K562 (cell line): ENCODE measurements around the gene MYO15B. TPM values are rescaled to one million over a fixed set of nuclear protein-coding genes. Genes with fewer than 3 reads are reported as not detected.

Source experiments
- ATAC-seq: fragments of 200-7000 bp; cut with Tn5 transposase; 3 replicates; pipeline ENCODE4 v1.9.1; 2020; ENCODE audit warnings: moderate library complexity
- BruUV-seq: library from RNA; stranded (reverse); fragments of 400-500 nt; replicated peaks from 2 replicates; lab custom pipeline; 2021; lab: Mats Ljungman, UMichigan
- CTCF ChIA-PET: fragments of 300-600 bp; formaldehyde crosslinking; extraction: SDS; loops from one replicate; lab custom pipeline; 2021; ENCODE audit warnings: low intra/inter-chr PET ratio; lab: Yijun Ruan, JAX
- POLR2A ChIA-PET: fragments of 300-600, 350-650 bp; sonication (Branson Sonifier 250); formaldehyde crosslinking; extraction: SDS; loops from one replicate; lab custom pipeline; 2021; ENCODE audit warnings: antibody characterized with exemption, inconsistent platforms; lab: Yijun Ruan, JAX
- DNase-seq, 4 experiments: peaks; one replicate each; pipeline versions ENCODE4 v3.0.0 to v3.0.0-alpha.2; 2011 to 2018; ENCODE audit warnings: low spot score in 3 of 4, mixed read lengths in 3 of 4; ENCODE audit errors: extremely low read depth in 1 of 4
- FAIRE-seq: peaks from 2 replicates; lab custom pipeline; 2011; peaks lifted over from hg19 to GRCh38; lab: Jason Lieb, UNC
- H2AFZ ChIP-seq: 2 replicates; pipeline ENCODE4 v1.6.0; 2011; ENCODE audit warnings: low read depth, low read length, control low read depth, inconsistent platforms
- H3K27ac ChIP-seq: fragments of 200-600 bp; 3 replicates; pipeline ENCODE4 v1.8.0; 2011; ENCODE audit warnings: low read depth, mild to moderate bottlenecking, control low read depth, inconsistent platforms, low read length, moderate library complexity, mixed read lengths; ENCODE audit errors: extremely low read depth
- H3K27me3 ChIP-seq, 2 experiments: fragments of 300-600 bp in 1 of 2; 2 replicates in 1 of 2; 3 replicates in 1 of 2; pipeline versions ENCODE4 v1.6.0 to v1.8.0; 2011; ENCODE audit warnings: inconsistent platforms in 2 of 2, low read length in 2 of 2, mild to moderate bottlenecking in 1 of 2, mixed read lengths in 1 of 2, moderate library complexity in 1 of 2; ENCODE audit not compliant: control insufficient read depth in 2 of 2, insufficient read depth in 2 of 2
- H3K36me3 ChIP-seq: fragments of 300-600 bp; 3 replicates; pipeline ENCODE4 v1.8.0; 2011; ENCODE audit warnings: mild to moderate bottlenecking, low read length, inconsistent platforms; ENCODE audit not compliant: control insufficient read depth, insufficient read depth
- H3K4me1 ChIP-seq, 2 experiments: fragments of 200-600 bp in 1 of 2; replicated peaks in 1 of 2; 2 replicates in 1 of 2; 3 replicates in 1 of 2; pipeline versions ENCODE4 v1.5.1 to v1.8.0; 2011; ENCODE audit warnings: inconsistent platforms in 2 of 2, low read length in 2 of 2, mild to moderate bottlenecking in 1 of 2, mixed read lengths in 1 of 2, moderate library complexity in 1 of 2; ENCODE audit not compliant: control insufficient read depth in 2 of 2, insufficient read depth in 2 of 2
- H3K4me2 ChIP-seq: 2 replicates; pipeline ENCODE4 v1.6.1; 2011; ENCODE audit warnings: low read length, control low read depth, inconsistent platforms, mixed read lengths; ENCODE audit not compliant: insufficient read depth
- H3K4me3 ChIP-seq: fragments of 200-600 bp; sonication (generic), shearing (Covaris generic); 2 replicates; pipeline ENCODE4 v1.5.1; 2016; ENCODE audit warnings: control low read depth, inconsistent platforms
- H3K79me2 ChIP-seq: fragments of 200-600 bp; 3 replicates; pipeline ENCODE4 v1.8.0; 2011; ENCODE audit warnings: low read length, inconsistent platforms; ENCODE audit not compliant: control insufficient read depth, insufficient read depth
- H3K9ac ChIP-seq, 2 experiments: 2 replicates each; pipeline versions ENCODE4 v1.6.0 to v1.6.1; 2011; ENCODE audit warnings: low read depth in 2 of 2, low read length in 2 of 2, control low read depth in 1 of 2, inconsistent platforms in 1 of 2, mild to moderate bottlenecking in 1 of 2, mixed read lengths in 1 of 2; ENCODE audit not compliant: insufficient read depth in 1 of 2
- H3K9me1 ChIP-seq: one replicate; pipeline ENCODE4 v1.6.0; 2011; ENCODE audit warnings: inconsistent platforms, mild to moderate bottlenecking, low read length, moderate library complexity; ENCODE audit not compliant: control insufficient read depth, insufficient read depth
- H3K9me3 ChIP-seq: replicated peaks from 2 replicates; pipeline ENCODE4 v1.5.1; 2011; ENCODE audit warnings: low read depth, low read length, inconsistent platforms; ENCODE audit not compliant: control insufficient read depth, insufficient read depth
- H4K20me1 ChIP-seq: replicated peaks from 2 replicates; pipeline ENCODE4 v1.6.1; 2011; ENCODE audit warnings: low read length, inconsistent platforms, mixed read lengths; ENCODE audit not compliant: control insufficient read depth, insufficient read depth
- KAT2B ChIP-seq: IDR thresholded peaks from one replicate; pipeline ENCODE4 v1.6.1; 2012; ENCODE audit warnings: low read depth, mild to moderate bottlenecking, control low read depth, inconsistent platforms, low read length, moderate library complexity
- MCM2 ChIP-seq: fragments of 450-650 bp; IDR thresholded peaks from 2 replicates; pipeline ENCODE4 v1.6.1; 2017; ENCODE audit warnings: low read depth, mild to moderate bottlenecking
- TAF7 ChIP-seq: fragments of 450-650 bp; IDR thresholded peaks from 2 replicates; pipeline ENCODE4 v1.6.1; 2016; ENCODE audit warnings: missing genetic modification characterization, missing compliant biosample characterization
- YY1 ChIP-seq, 3 experiments: IDR thresholded peaks; 2 replicates each; pipeline ENCODE4 v1.6.1; 2011; ENCODE audit warnings: low read length in 2 of 3, mild to moderate bottlenecking in 2 of 3, moderate library complexity in 2 of 3, borderline replicate concordance in 1 of 3, control low read depth in 1 of 3, low read depth in 1 of 3; ENCODE audit not compliant: insufficient read depth in 3 of 3, insufficient replicate concordance in 2 of 3, control insufficient read depth in 1 of 3, insufficient read length in 1 of 3; ENCODE audit errors: extremely low read depth in 1 of 3
- ZNF12 ChIP-seq: sonication (generic); formaldehyde crosslinking; IDR thresholded peaks from 2 replicates; pipeline ENCODE4 v1.4.0; 2020; ENCODE audit warnings: mild to moderate bottlenecking, missing genetic modification reagents
- ZNF592 ChIP-seq: fragments of 450-650 bp; IDR thresholded peaks from 2 replicates; pipeline ENCODE4 v1.6.1; 2017; ENCODE audit warnings: antibody characterized with exemption, mild to moderate bottlenecking
- WGBS: fragments of 100-300 bp; shearing (Covaris generic); methylation state at CpG from one replicate; pipeline ENCODE4 v1.1.6; 2016; ENCODE audit warnings: low coverage, mixed read lengths; ENCODE audit not compliant: insufficient coverage; ENCODE audit errors: missing lambda C conversion rate; 5-methylcytosine and 5-hydroxymethylcytosine counted together
- in situ Hi-C: fragments of 300-500 bp; cut with MboI; formaldehyde crosslinking; loops from 4 replicates; pipeline ENCODE4 v1.15.0; 2018; ENCODE audit warnings: inconsistent platforms, mixed read lengths
- intact Hi-C: fragments of 100-400 bp; cut with micrococcal nuclease; formaldehyde crosslinking; loops from 2 replicates; pipeline ENCODE4 v1.14.2; 2022
- polyA plus RNA-seq, 8 experiments: library from polyadenylated mRNA; depleted of rRNA in 4 of 8; stranded (reverse) in 5 of 8; unstranded in 3 of 8; fragments of >200 nt; fragmentation: Nextera tagmentation in 2 of 8; fragmentation: Illumina TruSeq in 1 of 8; extraction: Ambion mirVana in 2 of 8; extraction: Trizol in 1 of 8; gene quantifications; 2 replicates each; pipeline versions ENCODE4 v1.2.1 to v1.2.3, GENCODE V29; 2011 to 2014; ENCODE audit warnings: inconsistent platforms in 1 of 8, missing spikeins in 1 of 8
- total RNA-seq, 7 experiments: library from RNA; depleted of rRNA in 6 of 7; stranded (reverse); fragments of >200 nt in 6 of 7; fragmentation: Illumina TruSeq in 2 of 7; extraction: Trizol in 2 of 7; gene quantifications; 2 replicates each; pipeline versions ENCODE4 v1.2.1 to v1.2.3, GENCODE V29; 2011 to 2021; ENCODE audit warnings: low replicate concordance in 1 of 7
- TF ChIP-seq, protein P1 (sequence below), 3 experiments: IDR thresholded peaks in 2 of 3; conservative IDR thresholded peaks in 1 of 3; 2 replicates each; pipeline ENCODE4 v1.5.1; 2011 to 2012; ENCODE audit warnings: low read length in 3 of 3, mild to moderate bottlenecking in 3 of 3, control low read depth in 2 of 3, improper control_type of control experiment in 1 of 3, inconsistent platforms in 1 of 3, low read depth in 1 of 3, mixed read lengths in 1 of 3, moderate library complexity in 1 of 3; ENCODE audit not compliant: insufficient read depth in 2 of 3

Gene MYO15B
- total and polyA plus RNA-seq, 9 of the 15 experiments (the other 6 are each of a cell fraction or from before 2014, with no cell fraction given) = 0.05 to 3.1 (median 0.83) TPM; not detected in 2

DNA sequence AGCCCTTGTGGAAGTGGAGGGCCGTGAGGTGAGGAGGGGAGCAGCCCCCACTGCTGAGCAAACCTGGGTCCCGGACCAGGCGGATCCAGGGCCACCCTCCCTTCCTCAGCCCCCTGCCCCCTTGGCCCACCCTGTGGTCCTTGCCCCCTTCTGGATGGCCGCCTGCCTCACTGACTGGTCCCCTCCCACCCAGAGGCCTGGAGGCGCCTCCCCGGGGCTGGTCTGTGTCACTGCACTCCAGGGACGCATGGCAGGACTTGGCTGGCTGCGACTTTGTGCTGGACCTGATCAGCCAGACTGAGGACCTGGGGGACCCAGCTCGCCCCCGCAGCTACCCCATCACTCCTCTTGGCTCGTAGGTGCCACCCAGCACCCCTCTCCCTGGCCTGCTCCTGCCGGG lies 26.4 kb downstream of the MYO15B start (continued):
- peak in 1 of 3 experiments; percentile 36 for TF ChIP-seq YY1 (IDR thresholded peaks at IDR 0.05; ENCODE audit: borderline replicate concordance in 1 of 3, control insufficient read depth in 1 of 3, extremely low read depth in 1 of 3, insufficient read depth in 3 of 3, insufficient read length in 1 of 3, insufficient replicate concordance in 2 of 3, low read depth in 1 of 3, low read length in 2 of 3)
- TF ChIP-seq, protein P1, sequence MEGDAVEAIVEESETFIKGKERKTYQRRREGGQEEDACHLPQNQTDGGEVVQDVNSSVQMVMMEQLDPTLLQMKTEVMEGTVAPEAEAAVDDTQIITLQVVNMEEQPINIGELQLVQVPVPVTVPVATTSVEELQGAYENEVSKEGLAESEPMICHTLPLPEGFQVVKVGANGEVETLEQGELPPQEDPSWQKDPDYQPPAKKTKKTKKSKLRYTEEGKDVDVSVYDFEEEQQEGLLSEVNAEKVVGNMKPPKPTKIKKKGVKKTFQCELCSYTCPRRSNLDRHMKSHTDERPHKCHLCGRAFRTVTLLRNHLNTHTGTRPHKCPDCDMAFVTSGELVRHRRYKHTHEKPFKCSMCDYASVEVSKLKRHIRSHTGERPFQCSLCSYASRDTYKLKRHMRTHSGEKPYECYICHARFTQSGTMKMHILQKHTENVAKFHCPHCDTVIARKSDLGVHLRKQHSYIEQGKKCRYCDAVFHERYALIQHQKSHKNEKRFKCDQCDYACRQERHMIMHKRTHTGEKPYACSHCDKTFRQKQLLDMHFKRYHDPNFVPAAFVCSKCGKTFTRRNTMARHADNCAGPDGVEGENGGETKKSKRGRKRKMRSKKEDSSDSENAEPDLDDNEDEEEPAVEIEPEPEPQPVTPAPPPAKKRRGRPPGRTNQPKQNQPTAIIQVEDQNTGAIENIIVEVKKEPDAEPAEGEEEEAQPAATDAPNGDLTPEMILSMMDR (IDR thresholded peaks at IDR 0.05 in 2 of 3, conservative IDR thresholded peaks at IDR 0.05 in 1 of 3; ENCODE audit: insufficient read depth in 2 of 3, low read depth in 1 of 3, low read length in 3 of 3) = peak; percentile 54 to 82 (median 63)

GRCh38 chr17:75614556-75615270 lies 27.1 kb downstream of the MYO15B start:
- H4K20me1 ChIP-seq = no peaks in the 10 kb centered on the region
- no peak for DNase-seq
- POLR2A ChIA-PET = interaction anchor here (0.6 to 1.6 kb wide), 4 partner anchors 11 to 734 kb away, joined by 3 read pairs; no protein-coding TSS in a partner anchor
- H3K27me3 ChIP-seq = peaks cover 28 to 77% of the 10 kb centered on the region in 2 experiments; a peak in 4 of 5 replicates
- H3K4me3 ChIP-seq = no peak overlapping the region
- H3K4me1 ChIP-seq = peaks cover 0 to 69% of the 10 kb centered on the region in 2 experiments; a peak in 2 of 5 replicates
- no peaks in the 10 kb centered on the region for H3K36me3 ChIP-seq
- intact Hi-C loops (loop anchor here (10.0 kb wide), 1 partner anchor 190 kb away; no protein-coding TSS in a partner anchor), in situ Hi-C loops (loop anchor here (5.0 kb wide), 1 partner anchor 133 kb away; no protein-coding TSS in a partner anchor)
- CTCF ChIA-PET = no interaction called here
- no peak overlapping the region for H3K4me2 ChIP-seq
- H2AFZ ChIP-seq = no peak overlapping the region
- H3K9me1 ChIP-seq = no peaks in the 10 kb centered on the region
- no peaks in the 10 kb centered on the region for H3K79me2 ChIP-seq
- H3K27ac ChIP-seq = no peak overlapping the region
- H3K9ac ChIP-seq = peak overlapping the region in 1 of 2 experiments; percentile 43; a peak in 1 of 4 replicates
- FAIRE-seq = no peak
- WGBS = 14% methylated on average over 11 of the region's 19 CpGs
- no peaks in the 10 kb centered on the region for H3K9me3 ChIP-seq
- ATAC-seq = no peak
- BruUV-seq = no TSS peak
- no peak for TF ChIP-seq ZNF592
- no peak for TF ChIP-seq MCM2
- TF ChIP-seq, protein P1 (IDR thresholded peaks at IDR 0.05 in 2 of 3, conservative IDR thresholded peaks at IDR 0.05 in 1 of 3; ENCODE audit: insufficient read depth in 2 of 3, low read depth in 1 of 3, low read length in 3 of 3) = peak in 2 of 3 experiments; percentile 1 to 14; a peak in 2 of 6 replicates
- TF ChIP-seq ZNF12 = no peak
- TF ChIP-seq KAT2B = no peak
- TF ChIP-seq TAF7 (tag) = no peak
